HG02981 (cell line): ENCODE data around the gene TRERF1.
"Not testable (repeated sequence)": the region's sequence is repeated elsewhere in the genome, so short reads cannot be mapped to it uniquely, and the experiment has no call there.

Experiments
- ATAC-seq: cut with Tn5 transposase; IDR thresholded peaks from one replicate; pipeline ENCODE4 v1.9.1; 2021; ENCODE audit warnings: mild to moderate bottlenecking, moderate library complexity; ENCODE audit not compliant: unreplicated experiment

TRERF1 gene

DNA sequence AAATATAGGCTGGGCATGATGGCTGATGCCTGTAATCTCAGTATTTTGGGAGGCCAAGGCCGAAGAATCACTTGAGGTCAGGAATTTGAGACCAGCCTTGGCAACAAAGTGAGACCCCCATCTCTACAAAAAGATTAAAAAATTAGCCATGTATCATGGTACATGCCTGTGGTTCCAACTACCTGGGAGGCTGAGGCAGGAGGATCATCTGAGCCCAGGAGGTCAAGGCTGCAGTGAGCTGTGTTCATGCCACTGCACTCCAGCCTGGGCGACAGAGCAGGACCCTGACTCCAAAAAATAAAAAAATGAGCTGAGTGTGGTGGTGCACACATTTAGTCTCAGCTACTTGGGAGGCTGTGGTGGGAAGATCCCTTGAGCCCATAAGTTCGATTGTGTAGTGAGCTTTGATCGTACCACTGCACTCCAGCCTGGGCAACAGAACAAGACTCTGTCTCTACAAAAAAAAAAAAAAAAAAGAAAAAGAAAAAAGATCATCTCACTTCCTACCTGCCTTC lies 246.9 kb downstream of the TRERF1 start:
- no peak for ATAC-seq

- ATAC-seq, result no peak
Observed at GRCh38 chr6:42203183-42203582, 248.5 kb downstream of the TRERF1 start.

DNA sequence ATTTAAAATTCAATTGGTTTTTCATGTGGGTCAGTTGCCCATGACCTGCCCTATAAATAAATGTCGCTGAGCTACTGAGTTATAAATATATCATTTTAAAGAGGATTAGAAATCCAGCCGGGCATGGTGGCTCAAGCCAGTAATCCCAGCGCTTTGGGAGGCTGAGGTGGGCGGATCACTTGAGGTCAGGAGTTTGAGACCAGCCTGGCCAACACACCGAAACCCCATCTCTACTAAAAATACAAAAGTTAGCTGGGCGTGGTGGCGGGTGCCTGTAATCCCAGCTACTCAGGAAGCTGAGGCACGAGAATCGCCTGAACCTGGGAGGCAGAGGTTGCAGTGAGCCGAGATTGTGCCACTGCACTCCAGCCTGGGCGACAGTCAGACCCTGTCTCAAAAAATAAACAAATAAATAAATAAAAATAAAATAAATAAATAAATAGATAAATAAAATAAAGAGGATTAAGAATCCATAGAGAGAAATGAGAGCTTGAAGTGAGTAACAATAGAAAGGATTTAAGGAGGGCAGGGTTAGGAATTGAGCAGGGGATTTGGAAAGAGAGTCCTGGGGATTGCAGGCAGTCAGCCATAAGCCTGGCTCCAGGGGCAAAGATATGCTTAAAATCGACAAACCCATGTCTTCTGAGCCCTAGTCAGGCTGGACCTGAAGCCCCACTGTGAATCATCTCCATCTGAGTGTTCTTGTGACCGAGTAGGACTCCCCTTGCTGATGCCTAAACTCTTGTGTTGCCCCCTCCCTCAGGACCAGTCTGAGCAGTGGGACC lies 249.4 kb downstream of the TRERF1 start:
- ATAC-seq, result not testable (repeated sequence)

DNA sequence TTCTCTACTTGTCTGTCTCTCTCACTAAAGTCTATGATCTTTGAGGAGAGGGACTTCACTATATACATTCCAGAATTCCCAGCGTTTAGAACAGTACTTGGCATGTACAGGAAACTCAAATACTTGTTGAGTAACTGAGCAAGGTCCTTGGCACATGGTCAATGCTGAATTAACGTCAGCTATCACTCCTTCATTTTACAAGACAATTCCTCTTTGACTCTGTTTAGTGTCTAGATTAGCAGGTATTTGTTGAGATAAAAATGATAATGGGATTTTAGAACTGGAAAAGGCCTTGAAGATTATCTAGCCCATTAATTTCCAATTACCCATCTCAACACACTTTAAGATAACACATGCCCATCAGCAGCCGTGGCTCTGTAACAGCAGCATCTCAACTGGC lies 250.3 kb downstream of the TRERF1 start:
- no peak for ATAC-seq

- ATAC-seq, result no peak
Observed at GRCh38 chr6:42200035-42200434, 251.7 kb downstream of the TRERF1 start.

DNA sequence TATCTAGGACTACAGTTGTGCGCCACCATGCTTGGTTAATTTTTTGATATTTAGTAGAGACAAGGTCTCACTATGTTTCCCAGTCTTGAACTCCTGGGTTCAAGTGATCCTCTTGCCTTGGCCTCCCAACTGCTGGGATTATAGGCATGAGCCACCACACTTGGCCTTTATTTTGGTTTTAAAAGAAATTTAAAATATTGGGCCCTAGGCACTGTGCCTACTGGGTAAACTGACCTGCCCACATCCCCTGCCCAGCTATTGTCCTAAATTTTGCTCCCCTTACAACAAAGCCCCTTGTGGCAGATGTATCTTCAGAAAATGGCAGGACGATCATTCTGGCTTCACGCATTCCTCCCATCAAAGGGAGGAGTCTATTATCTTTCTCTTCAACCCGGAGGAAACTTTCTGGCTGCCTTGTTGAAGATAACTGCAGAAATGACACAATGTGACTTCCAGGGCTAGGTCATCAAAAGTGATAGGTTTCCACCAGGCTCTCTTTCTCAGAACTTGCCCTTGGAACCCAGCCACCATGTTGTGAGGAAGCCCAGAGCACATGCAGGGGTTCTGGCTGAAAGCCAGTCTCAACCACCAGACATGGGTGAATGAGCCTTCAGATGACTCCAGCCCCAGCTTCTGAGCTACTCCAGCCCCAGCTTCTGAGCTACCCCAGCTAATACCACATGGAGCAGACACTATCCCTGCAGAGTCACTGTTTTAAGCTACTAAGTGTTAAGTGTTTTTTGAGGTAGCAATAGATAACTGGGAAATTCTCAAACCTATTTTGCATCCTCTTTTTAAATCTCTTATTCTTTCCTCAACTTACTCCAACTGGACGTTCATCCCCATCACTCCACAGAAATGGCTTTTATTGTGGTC lies 252.4 kb downstream of the TRERF1 start:
- no peak for ATAC-seq

DNA sequence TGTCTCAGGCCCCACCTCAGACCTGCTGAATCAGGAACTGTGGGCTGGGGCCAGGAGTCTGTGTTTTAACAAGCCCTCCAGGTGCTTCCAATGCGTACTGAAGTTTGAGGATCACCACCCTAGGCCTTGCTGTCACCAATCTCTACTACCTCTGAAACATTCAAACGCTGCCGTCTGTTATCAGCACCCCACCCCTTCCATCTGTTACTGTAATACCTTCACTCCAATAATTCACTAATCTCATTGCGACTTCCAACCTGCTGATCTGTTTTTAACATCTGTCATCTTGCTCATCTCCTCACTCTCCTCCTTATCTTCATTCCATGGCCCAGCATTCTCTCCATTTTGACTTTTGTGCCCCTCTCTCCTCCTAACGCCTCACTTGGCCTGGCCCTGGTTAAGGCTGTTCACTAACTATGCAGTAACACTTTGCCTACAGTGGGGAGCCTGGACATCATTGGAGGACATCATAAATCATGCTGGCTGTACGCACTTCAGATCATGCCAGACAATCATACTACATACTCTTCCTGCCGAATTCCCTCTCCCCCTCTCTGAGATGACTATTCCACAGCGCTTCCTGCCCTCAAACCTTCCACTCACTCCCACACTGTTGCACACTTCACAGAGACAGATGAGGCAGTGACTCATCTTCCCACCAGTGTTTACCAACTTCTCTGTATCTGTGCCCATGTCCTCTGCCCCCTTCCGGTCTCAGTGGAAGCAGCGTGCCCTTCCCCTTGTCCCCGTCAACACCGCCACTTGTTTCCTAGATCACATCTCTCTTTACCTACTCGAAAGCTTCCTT lies 254.0 kb downstream of the TRERF1 start:
- no peak for ATAC-seq

DNA sequence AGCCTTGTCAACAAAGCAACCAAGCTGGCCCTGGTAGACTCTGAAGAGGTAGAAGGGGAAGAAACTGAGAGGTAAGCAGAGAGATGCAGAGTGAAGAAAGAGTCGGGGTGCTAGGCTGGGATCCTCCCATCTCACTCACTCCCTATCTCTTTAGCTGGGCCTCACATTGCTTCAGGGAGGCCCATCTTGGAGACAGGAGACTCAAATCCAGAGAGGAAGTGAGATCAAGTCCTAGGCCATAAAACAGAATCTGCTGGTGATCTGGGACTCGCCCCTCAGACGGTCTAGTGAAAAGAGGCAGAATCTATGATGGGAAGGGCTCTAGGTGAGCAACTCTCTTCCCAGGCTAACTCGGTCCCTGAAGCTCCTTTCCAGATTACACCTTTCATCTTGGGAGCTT lies 256.3 kb downstream of the TRERF1 start:
- ATAC-seq, result no peak

DNA sequence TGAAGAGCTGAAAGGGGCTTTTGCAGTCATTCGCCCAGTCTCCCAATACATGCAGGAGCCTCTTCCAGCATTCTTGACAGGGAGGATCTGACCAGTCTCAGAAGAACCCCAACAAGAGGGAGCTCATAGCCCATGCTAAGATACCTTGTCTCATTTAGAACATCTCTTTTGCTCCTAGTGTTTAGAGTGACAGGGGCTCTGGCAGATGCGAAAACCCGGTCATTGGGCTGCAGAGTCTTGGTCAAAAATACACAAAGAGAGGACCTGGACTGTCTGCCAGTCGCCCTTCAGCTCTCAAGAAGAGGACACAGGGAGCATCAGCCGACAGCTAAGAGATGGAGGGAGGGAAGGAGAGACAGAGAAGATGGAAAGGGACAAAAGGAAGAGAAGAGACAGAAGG lies 257.7 kb downstream of the TRERF1 start:
- ATAC-seq, result no peak

DNA sequence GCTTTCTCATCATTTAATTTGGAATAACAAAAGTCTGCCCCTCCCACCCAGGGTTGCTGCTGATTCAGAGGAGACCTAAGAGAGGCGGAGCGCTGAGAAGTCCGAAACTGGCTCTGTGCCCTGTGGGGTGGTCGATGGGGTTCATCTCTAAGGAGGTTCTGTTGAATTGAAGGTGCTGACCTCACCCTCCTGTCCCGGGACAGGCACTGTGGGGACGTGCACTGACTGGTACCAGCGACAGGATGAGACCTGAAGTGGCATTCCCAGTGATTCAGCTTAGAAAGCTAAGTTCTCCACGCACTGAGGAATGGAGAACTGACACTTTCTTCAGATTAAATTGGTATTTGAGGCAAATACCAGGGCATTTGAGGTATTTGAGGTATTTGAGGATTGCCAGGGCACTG lies 258.2 kb downstream of the TRERF1 start:
- no peak for ATAC-seq

GRCh38 chr6:42192385-42192784 lies 259.3 kb downstream of the TRERF1 start:
- not testable (repeated sequence) for ATAC-seq

GRCh38 chr6:42190554-42191183 lies 261.1 kb downstream of the TRERF1 start:
- ATAC-seq, result no peak

GRCh38 chr6:42188406-42188805 lies 263.3 kb downstream of the TRERF1 start:
- ATAC-seq, result no peak

DNA sequence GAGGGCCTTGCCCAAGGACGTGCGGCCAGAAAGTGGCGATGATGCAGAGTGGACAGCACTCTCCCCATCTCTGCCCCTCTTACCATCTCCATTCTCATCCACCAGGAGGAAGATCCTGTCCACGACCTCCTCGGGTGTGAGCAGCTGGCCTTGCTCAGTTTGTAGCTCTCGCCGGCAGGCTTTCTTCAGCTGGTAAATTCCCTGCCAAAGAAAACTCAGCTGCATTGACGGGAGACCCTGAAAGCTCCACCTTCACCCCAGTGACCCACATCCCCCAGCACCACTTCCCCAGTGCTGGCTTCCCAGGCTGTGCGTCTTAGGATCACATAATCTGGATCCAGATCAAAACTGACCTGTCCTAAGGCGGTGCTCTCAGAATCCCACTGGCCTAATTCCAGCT lies 266.1 kb downstream of the TRERF1 start:
- no peak for ATAC-seq

- no peak for ATAC-seq
Observed at GRCh38 chr6:42184475-42184874, 267.3 kb downstream of the TRERF1 start.

- ATAC-seq, result no peak
Observed at GRCh38 chr6:42182101-42182500, 269.6 kb downstream of the TRERF1 start.

GRCh38 chr6:42179945-42180313 lies 271.8 kb downstream of the TRERF1 start:
- ATAC-seq, result no peak

- ATAC-seq, result no peak
Observed at GRCh38 chr6:42179261-42179944, 272.3 kb downstream of the TRERF1 start.

DNA sequence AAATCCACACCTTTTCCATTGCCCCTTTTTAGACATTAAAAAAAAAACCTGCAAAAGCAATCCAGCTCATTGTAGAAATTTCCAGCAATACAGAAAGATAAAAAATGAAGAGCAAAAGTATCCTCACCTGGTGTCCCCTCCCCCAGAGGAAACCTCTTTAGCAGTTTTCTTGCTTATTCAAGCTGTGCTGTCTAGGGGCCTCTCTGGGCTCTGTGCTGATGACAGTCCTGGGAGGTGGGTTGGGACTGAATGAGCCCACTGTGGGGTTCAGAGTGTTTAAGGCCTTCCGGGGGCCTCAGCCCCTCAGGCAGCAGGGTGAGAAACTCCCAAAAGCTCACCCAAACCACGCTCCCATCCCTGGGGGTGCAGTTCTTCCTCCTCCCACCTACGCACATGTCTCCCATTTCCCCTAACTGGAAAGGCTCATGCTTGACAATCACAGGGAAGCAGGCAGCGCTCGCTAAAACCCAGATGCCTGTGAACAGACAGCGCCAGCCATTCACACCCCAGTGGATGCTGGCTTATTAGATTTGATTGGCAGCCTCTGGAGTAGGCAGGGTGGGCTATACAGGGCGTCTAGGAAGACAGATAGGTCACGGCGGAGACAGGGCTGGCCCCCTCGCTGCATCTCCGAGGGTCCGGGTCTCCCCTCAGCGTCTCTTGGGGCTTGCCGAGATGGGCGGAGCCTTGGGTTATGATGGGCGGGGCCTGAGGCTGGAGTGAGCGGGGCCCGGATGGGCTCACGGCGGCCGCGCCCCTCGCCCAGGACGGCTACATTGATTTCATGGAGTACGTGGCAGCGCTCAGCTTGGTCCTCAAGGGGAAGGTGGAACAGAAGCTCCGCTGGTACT lies 274.0 kb downstream of the TRERF1 start:
- no peak for ATAC-seq
